ENCODE results near the gene IGSF21. TPM values are rescaled to one million over a fixed set of nuclear protein-coding genes. Genes with fewer than 3 reads are reported as not detected.

IGSF21 gene
- total RNA-seq (2021) = 28.0 to 30.5 TPM (median 28.5 TPM) in 3 replicates
- Bru-seq, nascent RNA = percentile 61 among the genes with signal in this experiment
- long read RNA-seq, experiment 1, transcript IGSF21-201 (10 exons, 1,943 nt) = major isoform, 90 of 119 reads
- long read RNA-seq, experiment 1, partial matches to known transcripts = 5 of 119 reads
- long read RNA-seq, experiment 1, other reads (novel, unspliced or antisense) = 24 of 119 reads
- long read RNA-seq, experiment 2, transcript IGSF21-201 (10 exons, 1,943 nt) = major isoform, 30 of 46 reads
- long read RNA-seq, experiment 2, partial matches to known transcripts = 3 of 46 reads
- long read RNA-seq, experiment 2, other reads (novel, unspliced or antisense) = 13 of 46 reads
- long read RNA-seq, experiment 3 = 0 reads

DNA sequence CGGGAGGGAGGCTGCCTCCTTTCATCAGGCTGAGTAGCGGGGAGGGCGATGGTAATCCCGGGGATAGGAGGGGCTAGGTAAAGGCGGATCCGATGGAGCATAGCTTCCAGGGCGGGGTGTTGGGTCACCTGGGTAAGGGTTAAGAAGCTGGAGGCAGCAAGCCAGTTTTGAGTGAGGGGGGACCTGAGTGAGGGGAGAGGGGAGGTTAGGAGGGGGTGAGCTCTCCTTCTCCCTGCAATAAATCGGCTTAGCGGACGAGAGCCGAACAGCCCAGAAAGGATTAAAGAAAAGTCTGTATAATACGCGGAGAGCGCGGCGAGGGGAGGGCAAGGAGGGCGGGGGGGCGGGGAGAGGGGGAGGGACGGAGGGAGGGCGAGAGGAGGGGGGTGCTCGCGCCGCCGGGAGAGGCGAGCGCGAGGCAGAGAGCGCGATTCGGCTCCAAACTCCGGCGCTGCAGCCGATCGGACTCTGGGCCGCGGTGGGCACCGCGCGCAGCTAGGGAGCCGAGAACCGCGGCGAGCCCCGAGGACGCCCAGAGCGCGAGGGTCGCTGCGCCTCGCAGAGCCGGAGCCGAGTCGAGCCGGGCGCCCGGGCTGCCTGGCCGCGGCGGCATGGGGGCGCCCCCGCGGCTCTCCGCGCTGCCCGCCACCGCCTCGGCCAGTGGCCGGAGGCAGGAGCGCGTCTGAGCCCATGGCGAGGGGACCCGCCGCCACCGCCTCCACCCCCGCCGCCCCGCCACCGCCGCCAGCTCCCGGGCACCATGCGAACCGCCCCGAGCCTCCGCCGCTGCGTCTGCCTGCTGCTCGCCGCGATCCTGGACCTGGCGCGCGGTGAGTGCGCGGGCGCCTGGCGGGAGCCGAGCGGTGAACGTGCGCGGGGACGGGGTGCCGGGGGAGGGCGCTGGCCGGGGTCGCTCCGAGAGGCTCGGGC, at the start of gene IGSF21:
TSS of gene IGSF21 (plus strand) at position 430 of the 930 bp plus-strand sequence. CDS start at position 761, 331 bp downstream.
- H3K36me3 Mint-ChIP-seq = no peaks in the 10 kb centered on the region
- H3K4me1 Mint-ChIP-seq = peaks cover 41% of the 10 kb centered on the region
- DNase-seq (ENCODE audit: low spot score) (peak; percentile 68), ATAC-seq (peak; percentile 46)
- TF ChIP-seq TP53 (CRISPR knock-in tag; IDR thresholded peaks at IDR 0.05) (no peak), TCF7 (CRISPR knock-in tag; IDR thresholded peaks at IDR 0.05; ENCODE audit: low read depth) (no peak), CREM (CRISPR knock-in tag; IDR thresholded peaks at IDR 0.05) (no peak), NFE2L1 (CRISPR knock-in tag; IDR thresholded peaks at IDR 0.05) (no peak), IRF2 (CRISPR knock-in tag; IDR thresholded peaks at IDR 0.05; ENCODE audit: borderline replicate concordance, low read depth) (no peak), NFATC4 (CRISPR knock-in tag; IDR thresholded peaks at IDR 0.05) (no peak), ZNF263 (CRISPR knock-in tag; IDR thresholded peaks at IDR 0.05; ENCODE audit: low read depth) (no peak)
- ChIA-PET CTCF (interaction anchor here (0.5 to 2.3 kb wide), 20 partner anchors 9 to 520 kb away, joined by 3 to 16 read pairs (median 4); no protein-coding TSS in a partner anchor), POLR2A (no interaction called here)
- no peaks in the 10 kb centered on the region for H3K9me3 Mint-ChIP-seq
- peaks cover 74% of the 10 kb centered on the region for H3K27me3 Mint-ChIP-seq (ENCODE audit: low read depth)
- H3K27ac Mint-ChIP-seq = no peak within 1 kb of the TSS
- H3K4me3 Mint-ChIP-seq = peak within 1 kb of the TSS; percentile 86

DNA sequence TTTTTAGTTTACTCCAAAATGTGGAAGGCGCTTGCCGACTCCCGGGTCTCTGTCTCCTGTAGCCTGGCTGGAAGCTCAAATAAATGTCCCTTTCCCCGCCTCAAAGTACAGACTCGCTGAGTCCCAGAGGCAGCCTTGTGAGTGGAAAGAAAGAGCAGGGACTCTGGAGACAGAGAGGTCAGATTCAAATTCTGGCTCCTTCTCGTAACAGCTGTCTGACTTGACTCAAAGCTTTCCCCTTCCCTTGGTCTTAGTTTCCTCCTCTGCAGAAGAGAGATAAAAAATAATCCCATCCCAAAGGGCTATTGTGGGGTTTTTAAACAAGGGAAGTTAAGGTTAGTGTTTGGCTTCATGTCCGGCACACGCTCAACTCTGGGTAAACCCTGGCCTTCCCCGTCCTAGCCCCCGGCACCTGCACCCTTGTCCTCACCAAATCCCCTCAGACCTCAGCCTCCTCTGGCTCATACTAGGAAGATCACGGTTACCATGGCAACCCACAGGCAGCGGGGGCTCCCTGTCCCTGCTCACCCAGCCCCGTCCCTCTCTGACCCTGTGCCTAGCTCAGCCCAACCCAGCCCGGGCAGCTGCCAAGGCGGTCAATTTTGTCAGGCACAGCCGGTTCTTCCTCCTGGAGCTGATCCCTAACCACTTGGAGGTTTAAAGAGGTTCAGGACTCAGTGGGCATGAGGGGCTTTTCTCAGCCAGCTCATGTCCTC, 49.2 kb upstream of the IGSF21 start:
- H3K4me3 Mint-ChIP-seq = no peak overlapping the region
- no peaks in the 10 kb centered on the region for H3K9me3 Mint-ChIP-seq
- TF ChIP-seq, protein P1, sequence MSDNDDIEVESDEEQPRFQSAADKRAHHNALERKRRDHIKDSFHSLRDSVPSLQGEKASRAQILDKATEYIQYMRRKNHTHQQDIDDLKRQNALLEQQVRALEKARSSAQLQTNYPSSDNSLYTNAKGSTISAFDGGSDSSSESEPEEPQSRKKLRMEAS (CRISPR knock-in tag; IDR thresholded peaks at IDR 0.05) = no peak
- TF ChIP-seq EMX1 (CRISPR knock-in tag; IDR thresholded peaks at IDR 0.05) (no peak), SMAD4 (CRISPR knock-in tag; IDR thresholded peaks at IDR 0.05) (no peak), CREM (CRISPR knock-in tag; IDR thresholded peaks at IDR 0.05) (no peak), RELA (CRISPR knock-in tag; IDR thresholded peaks at IDR 0.05; ENCODE audit: borderline replicate concordance) (no peak), ZNF232 (CRISPR knock-in tag; IDR thresholded peaks at IDR 0.05) (no peak), NFATC4 (CRISPR knock-in tag; IDR thresholded peaks at IDR 0.05) (no peak), ETV6 (CRISPR knock-in tag; IDR thresholded peaks at IDR 0.05) (no peak), HMGA2 (CRISPR knock-in tag; IDR thresholded peaks at IDR 0.05) (no peak), ATF1 (CRISPR knock-in tag; IDR thresholded peaks at IDR 0.05) (no peak), NFYB (CRISPR knock-in tag; conservative IDR thresholded peaks at IDR 0.05; ENCODE audit: low read depth) (no peak), ZBTB43 (CRISPR knock-in tag; IDR thresholded peaks at IDR 0.05) (no peak), SMAD3 (CRISPR knock-in tag; IDR thresholded peaks at IDR 0.05; ENCODE audit: borderline replicate concordance) (no peak), ZMAT4 (CRISPR knock-in tag; IDR thresholded peaks at IDR 0.05) (no peak), E2F4 (CRISPR knock-in tag; IDR thresholded peaks at IDR 0.05; ENCODE audit: borderline replicate concordance, low read depth) (no peak)
- TF ChIP-seq, protein P2, sequence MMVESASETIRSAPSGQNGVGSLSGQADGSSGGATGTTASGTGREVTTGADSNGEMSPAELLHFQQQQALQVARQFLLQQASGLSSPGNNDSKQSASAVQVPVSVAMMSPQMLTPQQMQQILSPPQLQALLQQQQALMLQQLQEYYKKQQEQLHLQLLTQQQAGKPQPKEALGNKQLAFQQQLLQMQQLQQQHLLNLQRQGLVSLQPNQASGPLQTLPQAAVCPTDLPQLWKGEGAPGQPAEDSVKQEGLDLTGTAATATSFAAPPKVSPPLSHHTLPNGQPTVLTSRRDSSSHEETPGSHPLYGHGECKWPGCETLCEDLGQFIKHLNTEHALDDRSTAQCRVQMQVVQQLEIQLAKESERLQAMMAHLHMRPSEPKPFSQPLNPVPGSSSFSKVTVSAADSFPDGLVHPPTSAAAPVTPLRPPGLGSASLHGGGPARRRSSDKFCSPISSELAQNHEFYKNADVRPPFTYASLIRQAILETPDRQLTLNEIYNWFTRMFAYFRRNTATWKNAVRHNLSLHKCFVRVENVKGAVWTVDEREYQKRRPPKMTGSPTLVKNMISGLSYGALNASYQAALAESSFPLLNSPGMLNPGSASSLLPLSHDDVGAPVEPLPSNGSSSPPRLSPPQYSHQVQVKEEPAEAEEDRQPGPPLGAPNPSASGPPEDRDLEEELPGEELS (CRISPR knock-in tag; IDR thresholded peaks at IDR 0.05) = no peak
- TF ChIP-seq, protein P3, sequence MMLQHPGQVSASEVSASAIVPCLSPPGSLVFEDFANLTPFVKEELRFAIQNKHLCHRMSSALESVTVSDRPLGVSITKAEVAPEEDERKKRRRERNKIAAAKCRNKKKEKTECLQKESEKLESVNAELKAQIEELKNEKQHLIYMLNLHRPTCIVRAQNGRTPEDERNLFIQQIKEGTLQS (CRISPR knock-in tag; conservative IDR thresholded peaks at IDR 0.05) = no peak
- TF ChIP-seq, protein P4, sequence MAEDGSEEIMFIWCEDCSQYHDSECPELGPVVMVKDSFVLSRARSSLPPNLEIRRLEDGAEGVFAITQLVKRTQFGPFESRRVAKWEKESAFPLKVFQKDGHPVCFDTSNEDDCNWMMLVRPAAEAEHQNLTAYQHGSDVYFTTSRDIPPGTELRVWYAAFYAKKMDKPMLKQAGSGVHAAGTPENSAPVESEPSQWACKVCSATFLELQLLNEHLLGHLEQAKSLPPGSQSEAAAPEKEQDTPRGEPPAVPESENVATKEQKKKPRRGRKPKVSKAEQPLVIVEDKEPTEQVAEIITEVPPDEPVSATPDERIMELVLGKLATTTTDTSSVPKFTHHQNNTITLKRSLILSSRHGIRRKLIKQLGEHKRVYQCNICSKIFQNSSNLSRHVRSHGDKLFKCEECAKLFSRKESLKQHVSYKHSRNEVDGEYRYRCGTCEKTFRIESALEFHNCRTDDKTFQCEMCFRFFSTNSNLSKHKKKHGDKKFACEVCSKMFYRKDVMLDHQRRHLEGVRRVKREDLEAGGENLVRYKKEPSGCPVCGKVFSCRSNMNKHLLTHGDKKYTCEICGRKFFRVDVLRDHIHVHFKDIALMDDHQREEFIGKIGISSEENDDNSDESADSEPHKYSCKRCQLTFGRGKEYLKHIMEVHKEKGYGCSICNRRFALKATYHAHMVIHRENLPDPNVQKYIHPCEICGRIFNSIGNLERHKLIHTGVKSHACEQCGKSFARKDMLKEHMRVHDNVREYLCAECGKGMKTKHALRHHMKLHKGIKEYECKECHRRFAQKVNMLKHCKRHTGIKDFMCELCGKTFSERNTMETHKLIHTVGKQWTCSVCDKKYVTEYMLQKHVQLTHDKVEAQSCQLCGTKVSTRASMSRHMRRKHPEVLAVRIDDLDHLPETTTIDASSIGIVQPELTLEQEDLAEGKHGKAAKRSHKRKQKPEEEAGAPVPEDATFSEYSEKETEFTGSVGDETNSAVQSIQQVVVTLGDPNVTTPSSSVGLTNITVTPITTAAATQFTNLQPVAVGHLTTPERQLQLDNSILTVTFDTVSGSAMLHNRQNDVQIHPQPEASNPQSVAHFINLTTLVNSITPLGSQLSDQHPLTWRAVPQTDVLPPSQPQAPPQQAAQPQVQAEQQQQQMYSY (CRISPR knock-in tag; IDR thresholded peaks at IDR 0.05) = no peak
- 0 out of 2 replicates have a peak, but pooled peaks have one; percentile 28 for ATAC-seq
- peaks cover 47% of the 10 kb centered on the region for H3K27me3 Mint-ChIP-seq (ENCODE audit: low read depth)
- H3K27ac Mint-ChIP-seq = no peak overlapping the region
- H3K4me1 Mint-ChIP-seq = no peaks in the 10 kb centered on the region
- DNase-seq (ENCODE audit: low spot score) = no peak
- H3K36me3 Mint-ChIP-seq = no peaks in the 10 kb centered on the region
- POLR2A ChIA-PET = no interaction called here
- CTCF ChIA-PET = interaction anchor here (1.1 to 1.7 kb wide), 2 partner anchors 17 to 136 kb away, joined by 3 to 4 read pairs; no protein-coding TSS in a partner anchor

Data from WTC11 (cell line).